ENCODE results near the gene SNN.

DNA sequence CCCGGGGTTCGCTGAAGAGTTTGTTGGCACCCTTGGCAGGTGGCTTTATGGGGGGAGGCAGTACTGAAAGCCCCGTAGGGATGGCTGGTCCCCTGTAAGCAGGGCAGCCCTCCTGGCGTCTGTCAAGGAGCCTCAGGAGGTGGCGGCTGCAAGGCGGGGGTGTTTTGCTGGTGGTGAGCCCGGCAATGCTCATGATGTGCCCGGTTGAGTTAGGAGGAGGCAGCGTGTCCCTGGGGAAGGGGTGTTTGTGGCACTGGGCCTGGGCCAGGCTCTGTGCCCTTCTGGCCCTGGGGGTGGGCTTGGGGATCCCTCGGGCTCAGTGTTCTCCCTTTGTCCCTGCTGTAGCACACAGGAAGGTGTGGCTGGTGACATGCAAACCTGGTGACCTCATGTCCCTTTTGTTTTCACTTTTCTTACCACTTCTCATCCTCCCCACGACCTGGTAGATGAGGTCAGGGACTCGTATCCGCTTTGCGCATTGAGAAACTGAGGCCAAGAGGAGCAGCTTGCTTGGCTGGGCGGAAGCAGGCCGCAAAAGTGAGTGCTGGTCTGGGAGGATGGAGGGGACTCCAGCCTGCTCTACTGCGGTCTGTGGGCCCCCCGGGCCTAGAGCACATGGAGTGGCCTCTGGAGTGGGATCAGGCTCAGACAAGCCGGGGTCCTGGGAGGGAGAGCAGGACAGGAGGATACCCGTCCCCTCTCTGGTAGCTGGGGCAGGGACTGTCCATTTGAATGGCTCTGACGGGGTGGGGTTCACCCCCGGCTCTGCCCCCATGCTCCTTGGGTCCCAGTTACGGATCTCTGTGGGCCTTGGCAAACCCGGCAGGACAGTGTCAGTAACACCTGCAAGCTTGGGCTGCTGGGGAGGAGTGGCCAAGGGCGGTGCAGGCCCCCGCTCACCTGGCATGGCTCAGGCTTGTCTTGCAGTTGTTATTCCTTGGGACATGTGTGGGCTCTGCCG is 2.2 kb downstream of the SNN start:
- TF ChIP-seq, protein P1, sequence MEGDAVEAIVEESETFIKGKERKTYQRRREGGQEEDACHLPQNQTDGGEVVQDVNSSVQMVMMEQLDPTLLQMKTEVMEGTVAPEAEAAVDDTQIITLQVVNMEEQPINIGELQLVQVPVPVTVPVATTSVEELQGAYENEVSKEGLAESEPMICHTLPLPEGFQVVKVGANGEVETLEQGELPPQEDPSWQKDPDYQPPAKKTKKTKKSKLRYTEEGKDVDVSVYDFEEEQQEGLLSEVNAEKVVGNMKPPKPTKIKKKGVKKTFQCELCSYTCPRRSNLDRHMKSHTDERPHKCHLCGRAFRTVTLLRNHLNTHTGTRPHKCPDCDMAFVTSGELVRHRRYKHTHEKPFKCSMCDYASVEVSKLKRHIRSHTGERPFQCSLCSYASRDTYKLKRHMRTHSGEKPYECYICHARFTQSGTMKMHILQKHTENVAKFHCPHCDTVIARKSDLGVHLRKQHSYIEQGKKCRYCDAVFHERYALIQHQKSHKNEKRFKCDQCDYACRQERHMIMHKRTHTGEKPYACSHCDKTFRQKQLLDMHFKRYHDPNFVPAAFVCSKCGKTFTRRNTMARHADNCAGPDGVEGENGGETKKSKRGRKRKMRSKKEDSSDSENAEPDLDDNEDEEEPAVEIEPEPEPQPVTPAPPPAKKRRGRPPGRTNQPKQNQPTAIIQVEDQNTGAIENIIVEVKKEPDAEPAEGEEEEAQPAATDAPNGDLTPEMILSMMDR (conservative IDR thresholded peaks at IDR 0.05; ENCODE audit: low read depth, low read length): no peak
- TF ChIP-seq RFX5 (IDR thresholded peaks at IDR 0.05; ENCODE audit: low read depth, low read length) (no peak), POLR2A (IDR thresholded peaks at IDR 0.05; ENCODE audit: low read depth, low read length) (no peak), MAZ (IDR thresholded peaks at IDR 0.05; ENCODE audit: borderline replicate concordance, low read depth, low read length) (no peak), CEBPB (IDR thresholded peaks at IDR 0.05; ENCODE audit: low read depth, low read length) (no peak), MAFK (IDR thresholded peaks at IDR 0.05; ENCODE audit: low read depth, low read length) (no peak), SMC3 (IDR thresholded peaks at IDR 0.05; ENCODE audit: low read depth, low read length) (no peak), RAD21 (IDR thresholded peaks at IDR 0.05; ENCODE audit: low read length) (no peak), CHD1 (IDR thresholded peaks at IDR 0.05; ENCODE audit: low read depth, low read length) (no peak), FOS (IDR thresholded peaks at IDR 0.05; ENCODE audit: low read depth, low read length) (no peak)
- TF ChIP-seq, protein P2, sequence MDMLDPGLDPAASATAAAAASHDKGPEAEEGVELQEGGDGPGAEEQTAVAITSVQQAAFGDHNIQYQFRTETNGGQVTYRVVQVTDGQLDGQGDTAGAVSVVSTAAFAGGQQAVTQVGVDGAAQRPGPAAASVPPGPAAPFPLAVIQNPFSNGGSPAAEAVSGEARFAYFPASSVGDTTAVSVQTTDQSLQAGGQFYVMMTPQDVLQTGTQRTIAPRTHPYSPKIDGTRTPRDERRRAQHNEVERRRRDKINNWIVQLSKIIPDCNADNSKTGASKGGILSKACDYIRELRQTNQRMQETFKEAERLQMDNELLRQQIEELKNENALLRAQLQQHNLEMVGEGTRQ (IDR thresholded peaks at IDR 0.05; ENCODE audit: low read depth, low read length): no peak
- TF ChIP-seq, protein P3, sequence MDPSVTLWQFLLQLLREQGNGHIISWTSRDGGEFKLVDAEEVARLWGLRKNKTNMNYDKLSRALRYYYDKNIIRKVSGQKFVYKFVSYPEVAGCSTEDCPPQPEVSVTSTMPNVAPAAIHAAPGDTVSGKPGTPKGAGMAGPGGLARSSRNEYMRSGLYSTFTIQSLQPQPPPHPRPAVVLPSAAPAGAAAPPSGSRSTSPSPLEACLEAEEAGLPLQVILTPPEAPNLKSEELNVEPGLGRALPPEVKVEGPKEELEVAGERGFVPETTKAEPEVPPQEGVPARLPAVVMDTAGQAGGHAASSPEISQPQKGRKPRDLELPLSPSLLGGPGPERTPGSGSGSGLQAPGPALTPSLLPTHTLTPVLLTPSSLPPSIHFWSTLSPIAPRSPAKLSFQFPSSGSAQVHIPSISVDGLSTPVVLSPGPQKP (IDR thresholded peaks at IDR 0.05; ENCODE audit: borderline replicate concordance, low read depth, low read length): no peak
